HG02870 (cell line): ENCODE measurements around the gene ZNF775.

Experiments used
- ATAC-seq: cut with Tn5 transposase; IDR thresholded peaks from one replicate; pipeline ENCODE4 v1.9.1; 2021; ENCODE audit warnings: mild to moderate bottlenecking, moderate library complexity; ENCODE audit not compliant: unreplicated experiment

Gene ZNF775

DNA sequence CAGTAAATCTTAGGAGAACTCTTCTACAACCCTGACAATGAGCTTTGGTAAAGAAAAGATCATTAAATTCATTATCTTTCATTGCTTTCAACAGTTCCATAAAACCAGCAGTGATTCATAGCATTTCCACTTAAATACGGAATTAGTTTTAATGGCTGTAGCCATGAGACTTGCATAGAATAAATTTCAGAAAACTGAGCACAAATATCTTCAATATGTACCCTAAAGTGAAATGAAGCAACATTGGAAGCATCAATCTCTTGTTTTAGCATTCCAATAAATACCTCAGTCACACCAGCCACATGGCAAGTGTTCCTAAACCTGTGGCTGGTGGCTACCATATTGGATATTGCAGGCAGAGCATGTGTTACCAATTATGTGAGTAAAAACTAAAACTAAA lies 34.1 kb upstream of the ZNF775 start:
- no peak for ATAC-seq

- no peak for ATAC-seq
These were observed 32.2 kb upstream of the ZNF775 start for GRCh38 chr7:150346922-150347321.

DNA sequence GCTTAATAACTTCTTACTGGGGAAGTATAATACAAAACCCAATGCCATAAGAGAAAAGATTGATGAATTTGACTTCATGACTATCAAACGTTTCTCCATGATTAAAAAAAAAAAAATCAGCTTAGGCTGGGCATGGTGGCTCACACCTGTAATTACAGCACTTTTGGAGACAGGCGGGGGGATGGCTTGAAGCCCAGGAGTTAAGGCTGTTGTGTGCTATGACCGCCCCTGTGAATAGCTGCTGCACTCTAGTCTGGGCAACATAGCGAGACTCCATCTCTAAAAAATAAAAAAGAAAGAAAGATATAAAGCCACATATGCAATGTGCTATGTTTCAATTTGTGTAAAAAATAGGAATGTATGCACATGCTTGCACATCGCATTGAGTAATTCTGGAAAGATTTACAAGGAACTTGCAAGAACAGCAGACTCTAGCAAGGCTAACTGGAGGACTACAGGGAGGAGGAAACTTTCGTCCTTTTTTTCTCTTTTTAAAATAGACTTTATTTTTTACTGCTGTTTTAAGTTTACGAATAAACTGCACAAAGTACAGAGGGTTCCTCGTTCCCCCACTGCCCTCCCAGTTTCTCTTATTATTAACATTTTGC lies 27.4 kb upstream of the ZNF775 start:
- no peak for ATAC-seq

- no peak for ATAC-seq
These were observed 23.5 kb upstream of the ZNF775 start for GRCh38 chr7:150355666-150356059.

DNA sequence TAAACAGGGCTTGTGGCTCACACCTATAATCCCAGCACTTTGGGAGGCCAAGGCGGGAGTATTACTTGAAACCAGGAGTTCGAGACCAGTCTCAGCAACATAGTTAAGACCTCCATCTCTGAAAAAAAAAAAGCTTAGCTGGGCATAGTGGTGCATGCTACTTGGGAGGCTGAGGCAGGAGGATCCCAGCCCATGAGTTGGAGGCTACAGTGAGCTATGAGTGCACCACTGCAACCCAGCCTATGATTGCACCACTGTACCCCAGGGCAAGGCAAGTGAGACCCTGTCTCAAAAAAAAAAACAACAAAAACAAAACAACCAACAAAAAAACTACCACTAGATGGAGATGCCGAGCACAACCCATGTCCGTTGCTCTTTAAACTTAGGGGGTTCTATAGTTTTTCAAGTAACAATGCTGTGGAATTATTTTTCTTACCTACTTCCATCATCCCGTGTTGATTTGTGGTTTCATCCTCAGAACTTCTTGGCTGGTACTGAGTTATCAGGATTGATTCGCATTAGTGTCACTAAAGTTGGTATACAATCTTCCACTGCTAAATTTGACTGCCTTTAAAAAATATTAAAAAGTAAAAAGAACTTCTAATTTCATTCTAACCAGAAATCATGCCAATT lies 22.7 kb upstream of the ZNF775 start:
- no peak for ATAC-seq

DNA sequence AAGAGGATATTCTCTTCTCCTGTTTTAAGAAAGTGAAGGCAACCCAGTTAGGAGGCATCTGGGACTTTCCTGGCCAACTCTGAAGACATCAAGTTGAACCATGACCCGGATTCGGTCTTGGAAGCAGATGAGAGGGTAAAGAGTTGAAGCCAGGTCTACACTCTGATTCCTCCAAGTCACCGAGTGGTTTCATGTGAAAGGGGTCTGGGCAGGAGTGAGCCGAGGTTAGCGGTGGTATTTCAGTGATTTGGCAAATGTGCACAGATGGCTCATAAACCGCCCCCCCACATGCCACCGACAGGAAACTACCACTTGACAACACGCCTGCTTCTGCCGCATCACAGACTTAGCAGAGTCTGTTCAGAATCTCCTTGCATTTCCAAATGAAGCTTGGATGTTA lies 21.9 kb upstream of the ZNF775 start:
- ATAC-seq: peak; percentile 54

DNA sequence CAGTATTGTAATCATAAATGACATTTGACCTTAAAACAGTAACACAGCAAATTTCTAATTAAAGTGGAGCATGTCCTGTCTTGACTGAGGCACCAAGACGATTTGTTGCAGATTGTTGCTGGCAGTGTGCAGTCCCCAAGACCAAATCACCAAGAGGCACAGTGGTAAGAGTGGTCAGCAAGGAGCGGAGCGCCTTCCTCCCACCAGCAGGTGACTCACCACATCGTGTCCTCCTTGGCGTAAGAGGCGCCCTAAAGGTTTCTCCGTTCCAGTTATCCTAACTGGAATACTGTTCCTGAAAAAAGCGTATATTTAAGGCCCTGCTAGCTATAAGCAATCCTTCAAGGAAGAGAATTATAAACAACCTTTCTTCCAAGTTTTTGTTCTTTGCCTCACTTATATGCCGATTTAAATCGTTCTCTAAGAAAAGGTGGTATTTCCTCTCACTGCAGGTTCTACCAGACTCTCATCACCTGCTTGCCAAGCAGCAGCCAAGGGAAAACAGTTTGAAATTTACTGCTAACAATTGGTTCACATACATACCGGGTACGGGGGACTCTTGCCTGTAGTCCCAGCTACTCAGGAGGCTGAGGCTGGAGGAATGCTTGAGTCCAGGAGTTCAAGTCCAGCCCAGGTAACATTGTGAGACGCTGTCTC lies 21.2 kb upstream of the ZNF775 start:
- no peak for ATAC-seq

DNA sequence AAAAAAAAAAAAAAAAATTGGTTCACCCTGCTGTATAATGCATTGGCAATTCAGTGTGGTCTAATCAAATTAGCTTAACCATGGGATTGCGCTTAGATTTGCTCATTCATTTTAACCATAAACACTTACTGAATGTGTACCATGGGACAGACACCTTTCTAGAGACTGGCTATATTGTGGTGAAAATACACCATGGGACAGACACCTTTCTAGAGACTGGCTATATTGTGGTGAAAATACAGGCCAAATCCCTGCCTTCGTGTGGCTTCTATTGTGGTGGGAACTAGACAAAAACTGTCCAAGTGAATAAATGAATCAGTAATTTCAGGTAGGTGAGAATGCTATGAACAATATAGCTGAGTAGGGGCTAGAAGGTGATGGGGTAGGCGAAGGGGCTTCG lies 20.7 kb upstream of the ZNF775 start:
- no peak for ATAC-seq

DNA sequence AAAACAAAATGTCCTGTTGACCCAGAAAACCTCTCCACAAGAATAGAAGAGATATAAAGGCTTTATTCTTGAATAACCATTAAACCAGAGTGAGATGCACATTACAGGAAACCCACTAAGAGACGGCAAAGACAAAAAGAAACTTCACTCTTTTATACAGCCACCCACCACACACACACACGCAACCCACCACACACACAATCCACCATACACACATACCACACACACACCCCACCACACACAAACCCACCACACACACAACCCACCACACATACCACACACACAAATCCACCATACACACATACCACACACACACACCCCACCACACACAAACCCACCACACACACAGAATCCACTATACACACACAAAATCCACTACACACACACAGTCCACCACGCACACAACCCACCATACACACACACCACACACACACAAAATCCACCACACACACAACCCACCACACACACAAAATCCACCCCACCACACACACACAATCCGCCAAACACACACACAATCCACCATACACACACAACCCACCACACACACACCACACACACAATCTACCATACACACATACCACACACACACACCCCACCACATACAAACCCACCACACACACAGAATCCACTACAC lies 20.0 kb upstream of the ZNF775 start:
- ATAC-seq: no peak

DNA sequence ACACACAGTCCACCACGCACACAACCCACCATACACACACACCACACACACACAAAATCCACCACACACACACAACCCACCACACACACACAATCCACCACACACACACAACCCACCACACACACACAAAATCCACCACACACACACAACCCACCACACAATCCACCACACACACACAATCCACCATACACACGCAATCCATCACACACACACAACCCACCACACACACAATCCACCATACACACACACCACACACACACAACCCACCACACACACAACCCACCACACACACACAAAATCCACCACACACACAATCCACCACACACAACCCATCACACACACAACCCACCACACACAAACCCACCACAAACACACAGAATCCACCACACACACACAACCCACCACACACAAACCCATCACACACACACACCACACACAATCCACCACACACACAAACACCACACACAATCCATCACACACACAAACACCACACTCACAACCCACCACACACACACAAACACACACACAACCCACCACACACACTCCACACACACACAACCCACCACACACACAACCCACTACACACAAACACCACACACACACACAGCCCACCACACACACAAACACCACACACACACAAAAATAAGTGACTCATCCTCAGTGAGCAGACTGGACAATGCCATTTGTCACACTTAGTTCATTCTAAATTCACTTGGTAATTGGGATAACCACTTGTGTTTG lies 19.3 kb upstream of the ZNF775 start:
- ATAC-seq: no peak

GRCh38 chr7:150360363-150361058 lies 18.6 kb upstream of the ZNF775 start:
- no peak for ATAC-seq

DNA sequence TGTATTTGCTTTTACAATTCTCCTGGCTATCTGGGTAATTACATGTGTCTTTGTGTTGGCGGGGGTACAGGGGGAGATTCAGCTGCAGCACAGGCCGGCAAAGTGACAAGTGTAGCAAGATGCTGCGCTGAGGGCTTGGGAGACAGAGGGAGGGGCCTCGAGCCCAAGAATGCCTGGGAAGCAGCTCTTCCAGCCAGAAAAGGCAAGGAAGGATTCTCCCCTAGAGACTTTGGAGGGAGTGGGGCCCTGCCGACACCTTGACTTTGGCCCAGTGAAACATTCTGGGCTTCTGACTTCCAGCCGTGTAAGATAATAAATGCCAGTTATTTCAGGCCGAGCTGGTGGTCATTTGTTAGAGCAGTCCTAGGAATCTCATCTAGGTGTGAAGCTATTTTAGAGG lies 17.7 kb upstream of the ZNF775 start:
- no peak for ATAC-seq

DNA sequence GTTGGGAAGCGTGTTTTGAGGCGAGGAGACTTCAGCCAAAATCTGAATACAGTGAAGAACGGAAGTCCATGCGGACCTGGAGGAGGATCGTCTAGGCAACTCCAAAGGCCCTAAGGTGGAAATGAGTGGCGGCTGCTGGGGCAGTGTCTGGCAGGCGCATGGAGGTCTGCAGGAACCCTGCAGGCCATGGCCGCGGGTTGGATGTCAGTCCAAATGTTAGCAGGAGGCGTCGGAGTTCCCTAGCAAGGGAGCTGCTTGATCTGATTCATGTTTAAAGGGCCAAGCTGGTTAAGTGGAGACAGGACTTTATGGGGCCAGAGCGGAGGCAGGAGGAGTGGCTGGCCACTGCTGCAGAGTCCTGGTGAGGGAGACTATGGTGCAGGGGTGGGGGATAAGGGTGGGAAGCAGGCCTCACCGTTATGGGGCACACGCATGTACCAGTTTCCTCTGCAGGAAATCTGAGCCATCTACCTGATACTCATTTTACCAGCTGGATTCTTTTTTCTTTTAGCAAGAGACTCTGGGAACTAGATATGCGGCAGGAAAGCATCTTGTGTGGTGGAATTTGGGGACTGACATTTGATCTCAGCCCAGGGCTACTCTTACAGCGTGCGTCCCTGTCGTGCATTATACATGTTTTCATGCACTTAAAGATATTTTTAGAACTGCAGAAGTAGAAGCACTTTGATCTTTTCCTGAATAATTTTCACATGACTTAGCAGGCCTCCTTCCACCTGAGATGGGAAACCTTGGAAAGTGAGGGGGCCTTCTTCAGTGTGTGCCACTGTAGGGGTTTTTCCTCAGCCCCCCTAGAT lies 17.1 kb upstream of the ZNF775 start:
- ATAC-seq: no peak

GRCh38 chr7:150363370-150363769 lies 15.8 kb upstream of the ZNF775 start:
- no peak for ATAC-seq

DNA sequence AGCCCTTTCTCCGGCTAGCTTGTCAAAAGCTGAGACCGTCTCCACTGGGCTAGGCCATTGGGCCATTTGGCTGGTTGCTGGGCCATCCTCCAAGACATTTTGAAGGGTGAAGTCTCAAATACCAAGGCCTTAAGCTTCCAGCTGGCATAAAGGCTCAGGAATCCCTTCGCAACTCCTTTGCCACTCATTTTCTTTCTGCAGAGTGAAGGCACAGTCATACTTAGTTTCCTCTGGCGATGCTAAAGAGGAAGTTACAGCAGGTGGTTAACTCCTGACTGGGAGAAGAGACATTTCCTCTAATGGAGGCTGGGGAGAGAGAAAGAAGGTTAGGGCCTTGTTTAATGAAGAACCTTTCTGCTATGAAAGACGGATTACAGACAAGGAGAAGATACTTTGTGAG lies 15.3 kb upstream of the ZNF775 start:
- ATAC-seq: no peak

- no peak for ATAC-seq
These were observed 13.9 kb upstream of the ZNF775 start for GRCh38 chr7:150365194-150365593.

DNA sequence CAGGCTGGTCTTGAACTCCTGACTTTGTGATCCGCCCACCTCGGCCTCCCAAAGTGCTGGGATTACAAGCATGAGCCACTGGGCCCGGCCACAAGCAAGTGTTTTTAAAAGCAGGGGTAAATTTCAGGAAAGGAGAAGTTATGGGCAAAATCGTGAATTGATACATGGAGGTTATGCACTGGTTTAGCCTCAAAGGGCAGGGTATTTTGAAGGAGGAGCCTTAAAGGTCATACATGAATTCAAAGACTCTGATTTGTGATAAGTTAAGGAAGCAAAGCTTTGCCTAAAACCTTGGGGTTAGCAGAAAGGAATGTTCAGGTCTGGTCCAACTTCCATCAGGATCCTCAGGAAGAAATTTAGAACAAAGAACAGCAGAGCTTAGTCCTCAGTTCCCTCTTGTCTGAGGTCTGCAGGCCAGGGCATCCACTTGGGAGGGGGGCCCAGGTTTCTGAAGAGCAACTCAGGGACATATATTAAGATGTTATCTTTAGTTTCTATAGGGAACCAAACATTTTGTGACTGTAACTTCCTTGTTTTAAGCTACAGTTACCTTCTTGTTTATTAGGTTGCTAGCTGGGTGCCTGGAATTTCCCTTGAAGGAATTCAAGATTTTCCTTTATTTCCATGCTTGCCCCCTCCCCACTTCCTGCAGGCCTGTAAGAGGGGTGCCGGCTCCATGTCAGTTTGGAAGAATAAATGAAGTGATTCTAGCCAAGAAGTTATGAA lies 13.3 kb upstream of the ZNF775 start:
- ATAC-seq: no peak

GRCh38 chr7:150367677-150368095 lies 11.4 kb upstream of the ZNF775 start:
- no peak for ATAC-seq
